SK-N-SH (cell line): Measurements from ENCODE around the gene ITIH1. TPM values are rescaled to one million over a fixed set of nuclear protein-coding genes. Genes with fewer than 3 reads are reported as not detected.

ENCODE experiments used
- CTCF ChIA-PET: fragments of 300-600, 350-600 bp; formaldehyde crosslinking; extraction: SDS; loops from one replicate; lab custom pipeline; 2021; lab: Yijun Ruan, JAX
- POLR2A ChIA-PET: fragments of 350-600 bp; sonication (Branson Sonifier 250); formaldehyde crosslinking; extraction: SDS; loops from one replicate; lab custom pipeline; 2020; ENCODE audit warnings: antibody characterized with exemption, inconsistent platforms; lab: Yijun Ruan, JAX
- DNase-seq: peaks from one replicate; pipeline ENCODE4 v3.0.0; 2012
- H2AFZ ChIP-seq: fragments of 200-600 bp; sonication (generic); 2 replicates; pipeline ENCODE4 v1.8.1; 2016; ENCODE audit warnings: antibody characterized with exemption, mild to moderate bottlenecking, low read depth
- H3F3A ChIP-seq: fragments of 200-600 bp; sonication (generic); replicated peaks from 2 replicates; pipeline ENCODE3; 2016; ENCODE audit warnings: antibody characterized with exemption, mild to moderate bottlenecking; ENCODE audit not compliant: insufficient read depth
- H3K27ac ChIP-seq, 2 experiments: fragments of 200-500 bp in 1 of 2; fragments of 200-600 bp in 1 of 2; sonication (Bioruptor generic) in 1 of 2; sonication (generic), shearing (Covaris generic) in 1 of 2; 2 replicates each; pipeline versions ENCODE4 v1.5.1 to v1.6.1; 2014 to 2016; ENCODE audit warnings: low read depth in 2 of 2, inconsistent platforms in 1 of 2, low read length in 1 of 2, mild to moderate bottlenecking in 1 of 2, mixed read lengths in 1 of 2
- H3K27me3 ChIP-seq: fragments of 200-600 bp; sonication (generic), shearing (Covaris generic); 2 replicates; pipeline ENCODE4 v1.6.1; 2016; ENCODE audit warnings: mixed run types; ENCODE audit not compliant: insufficient read depth
- H3K36me3 ChIP-seq, 2 experiments: fragments of 200-500 bp in 1 of 2; fragments of 200-600 bp in 1 of 2; sonication (Bioruptor generic) in 1 of 2; sonication (generic) in 1 of 2; replicated peaks in 1 of 2; 2 replicates each; pipeline versions ENCODE3 to v1.5.1; 2014 to 2016; ENCODE audit warnings: low read length in 1 of 2, mild to moderate bottlenecking in 1 of 2; ENCODE audit not compliant: insufficient read depth in 2 of 2, control insufficient read depth in 1 of 2
- H3K4me1 ChIP-seq, 2 experiments: fragments of 200-500 bp in 1 of 2; fragments of 200-600 bp in 1 of 2; sonication (Bioruptor generic) in 1 of 2; sonication (generic), shearing (Covaris generic) in 1 of 2; 2 replicates each; pipeline versions ENCODE4 v1.5.1 to v1.6.1; 2014 to 2016; ENCODE audit warnings: low read depth in 1 of 2, low read length in 1 of 2, mixed run types in 1 of 2; ENCODE audit not compliant: insufficient read depth in 2 of 2, control insufficient read depth in 1 of 2
- H3K4me2 ChIP-seq: fragments of 200-600 bp; sonication (generic), shearing (Covaris generic); 2 replicates; pipeline ENCODE4 v1.6.1; 2017; ENCODE audit warnings: mixed run types
- H3K4me3 ChIP-seq, 2 experiments: fragments of 200-500 bp in 1 of 2; fragments of 200-600 bp in 1 of 2; sonication (Bioruptor generic) in 1 of 2; sonication (generic), shearing (Covaris generic) in 1 of 2; 2 replicates each; pipeline versions ENCODE4 v1.5.1 to v1.8.1; 2014 to 2016; ENCODE audit warnings: low read depth in 2 of 2, inconsistent platforms in 1 of 2, low read length in 1 of 2, mild to moderate bottlenecking in 1 of 2, mixed read lengths in 1 of 2, moderate library complexity in 1 of 2
- H3K79me2 ChIP-seq: fragments of 200-600 bp; sonication (generic); 2 replicates; pipeline ENCODE4 v1.8.1; 2017; ENCODE audit warnings: mild to moderate bottlenecking; ENCODE audit not compliant: insufficient read depth
- H3K9ac ChIP-seq: fragments of 200-600 bp; sonication (generic); 2 replicates; pipeline ENCODE4 v1.6.1; 2017; ENCODE audit warnings: mixed run types
- H3K9me2 ChIP-seq: fragments of 200-600 bp; sonication (generic); 2 replicates; pipeline ENCODE4 v1.6.1; 2017; ENCODE audit warnings: mixed run types
- H3K9me3 ChIP-seq: fragments of 200-600 bp; sonication (generic); 2 replicates; pipeline ENCODE4 v1.6.1; 2017; ENCODE audit warnings: mixed run types, mild to moderate bottlenecking, moderate library complexity
- H4K20me1 ChIP-seq: fragments of 200-600 bp; sonication (generic); 2 replicates; pipeline ENCODE4 v1.6.1; 2017; ENCODE audit warnings: mild to moderate bottlenecking, mixed run types; ENCODE audit not compliant: insufficient read depth
- CHD2 ChIP-seq: fragments of 150-350 bp; IDR thresholded peaks from 2 replicates; pipeline ENCODE4 v1.6.1; 2018; ENCODE audit warnings: low read length; ENCODE audit not compliant: partially characterized antibody
- CTCF ChIP-seq: fragments of 200-600 bp; sonication (generic); IDR thresholded peaks from 2 replicates; pipeline ENCODE4 v1.6.1; 2017; ENCODE audit warnings: antibody characterized with exemption, mild to moderate bottlenecking, moderate library complexity
- ELF1 ChIP-seq: IDR thresholded peaks from 2 replicates; pipeline ENCODE4 v1.4.0; 2012
- FOXJ3 ChIP-seq: sonication (generic); formaldehyde crosslinking; IDR thresholded peaks from 2 replicates; pipeline ENCODE4 v1.5.1; 2020; ENCODE audit warnings: mild to moderate bottlenecking, missing genetic modification reagents
- GABPA ChIP-seq: IDR thresholded peaks from 2 replicates; pipeline ENCODE4 v1.4.0; 2012; ENCODE audit warnings: low read depth, mild to moderate bottlenecking
- JUND ChIP-seq: IDR thresholded peaks from 2 replicates; pipeline ENCODE4 v1.4.0; 2012
- MAX ChIP-seq: IDR thresholded peaks from 2 replicates; pipeline ENCODE4 v1.4.0; 2012; ENCODE audit warnings: low read depth
- MEF2A ChIP-seq: IDR thresholded peaks from 2 replicates; pipeline ENCODE4 v1.4.0; 2012; ENCODE audit warnings: low read depth, borderline replicate concordance
- NRF1 ChIP-seq: IDR thresholded peaks from 2 replicates; pipeline ENCODE4 v1.6.1; 2012; ENCODE audit warnings: low read depth, mild to moderate bottlenecking, low read length
- POLR2AphosphoS5 ChIP-seq: IDR thresholded peaks from 2 replicates; pipeline ENCODE4 v1.6.1; 2012; ENCODE audit warnings: low read depth, low read length
- RAD21 ChIP-seq: IDR thresholded peaks from 2 replicates; pipeline ENCODE4 v1.6.1; 2012; ENCODE audit warnings: mild to moderate bottlenecking, low read length
- REST ChIP-seq: IDR thresholded peaks from 2 replicates; pipeline ENCODE4 v1.6.1; 2012; ENCODE audit warnings: mild to moderate bottlenecking, low read depth, low read length, moderate library complexity
- SIN3A ChIP-seq: IDR thresholded peaks from 2 replicates; pipeline ENCODE4 v1.6.1; 2012; ENCODE audit warnings: low read depth, mild to moderate bottlenecking, low read length, moderate library complexity, borderline replicate concordance
- TCF12 ChIP-seq: IDR thresholded peaks from 2 replicates; pipeline ENCODE4 v1.4.0; 2012
- WGBS: methylation state at CpG from one replicate; pipeline ENCODE4 v1.1.6; 2017; ENCODE audit warnings: low lambda C conversion rate; 5-methylcytosine and 5-hydroxymethylcytosine counted together
- polyA plus RNA-seq, 3 experiments: library from polyadenylated mRNA; depleted of rRNA; stranded (reverse); fragments of >200 nt; gene quantifications; 2 replicates each; pipeline ENCODE4 v1.2.3, GENCODE V29; 2012

ITIH1 gene
- polyA plus RNA-seq, 1 of the 3 experiments (the other 2 are of a cell fraction) = not detected

- Histone ChIP-seq H3K79me2 (no peaks in the 10 kb centered on the region), H3K27ac (no peak overlapping the region), H3K4me1 (peaks cover 0 to 10% of the 10 kb centered on the region in 2 experiments; a peak in 1 of 4 replicates), H3K27me3 (peaks cover 13% of the 10 kb centered on the region; the same call in 1 of the 2 replicates), H3K36me3 (no peaks in the 10 kb centered on the region), H3K9me3 (no peaks in the 10 kb centered on the region), H3F3A (no peaks in the 10 kb centered on the region), H4K20me1 (no peaks in the 10 kb centered on the region), H3K9ac (no peak overlapping the region), H3K9me2 (no peaks in the 10 kb centered on the region), H2AFZ (no peak overlapping the region), H3K4me3 (no peak overlapping the region), H3K4me2 (no peak overlapping the region)
- ChIA-PET POLR2A (no interaction called here), CTCF (interaction anchor here (0.8 kb wide), 1 partner anchor 14 kb away, joined by 5 read pairs; no protein-coding TSS in a partner anchor)
- no peak for TF ChIP-seq SIN3A
- peak; percentile 54; the same call in 1 of the 2 replicates for TF ChIP-seq REST
- no peak for TF ChIP-seq MAX
- no peak for TF ChIP-seq CTCF
- DNase-seq = no peak
- WGBS = 76% methylated on average over 15 of the region's 17 CpGs
Observed at GRCh38 chr3:52777959-52778805, 783 bp downstream of the ITIH1 start.

- H3K4me1 ChIP-seq = peaks cover 0 to 10% of the 10 kb centered on the region in 2 experiments; a peak in 1 of 4 replicates
- ChIA-PET POLR2A (interaction anchor here (1.3 kb wide), 1 partner anchor 9 kb away, joined by 6 read pairs; the partner anchor contains the start of gene NEK4), CTCF (interaction anchor here (1.2 to 1.4 kb wide), 2 partner anchors 20 to 37 kb away, joined by 5 read pairs; no protein-coding TSS in a partner anchor)
- no peaks in the 10 kb centered on the region for H3K79me2 ChIP-seq
- H3K4me3 ChIP-seq = no peak overlapping the region
- H3K4me2 ChIP-seq = no peak overlapping the region
- 67% methylated on average over 5 of the region's 11 CpGs for WGBS
- H3K9ac ChIP-seq = no peak overlapping the region
- no peaks in the 10 kb centered on the region for H3F3A ChIP-seq
- no peaks in the 10 kb centered on the region for H3K36me3 ChIP-seq
- H3K9me3 ChIP-seq = no peaks in the 10 kb centered on the region
- no peaks in the 10 kb centered on the region for H3K9me2 ChIP-seq
- H3K27me3 ChIP-seq = peaks cover 13% of the 10 kb centered on the region; the same call in 1 of the 2 replicates
- no peak overlapping the region for H2AFZ ChIP-seq
- no peak overlapping the region for H3K27ac ChIP-seq
- DNase-seq = no peak
- no peaks in the 10 kb centered on the region for H4K20me1 ChIP-seq
- TF ChIP-seq POLR2AphosphoS5 (no peak), NRF1 (no peak), FOXJ3 (CRISPR knock-in tag) (no peak), GABPA (no peak), MEF2A (no peak), CHD2 (no peak), JUND (no peak), TCF12 (no peak), RAD21 (no peak), CTCF (no peak), ELF1 (no peak), MAX (no peak)
Observed at GRCh38 chr3:52779011-52779836, 1.8 kb downstream of the ITIH1 start.
